ENCODE results near the gene NFKBIA.

Gene NFKBIA

DNA sequence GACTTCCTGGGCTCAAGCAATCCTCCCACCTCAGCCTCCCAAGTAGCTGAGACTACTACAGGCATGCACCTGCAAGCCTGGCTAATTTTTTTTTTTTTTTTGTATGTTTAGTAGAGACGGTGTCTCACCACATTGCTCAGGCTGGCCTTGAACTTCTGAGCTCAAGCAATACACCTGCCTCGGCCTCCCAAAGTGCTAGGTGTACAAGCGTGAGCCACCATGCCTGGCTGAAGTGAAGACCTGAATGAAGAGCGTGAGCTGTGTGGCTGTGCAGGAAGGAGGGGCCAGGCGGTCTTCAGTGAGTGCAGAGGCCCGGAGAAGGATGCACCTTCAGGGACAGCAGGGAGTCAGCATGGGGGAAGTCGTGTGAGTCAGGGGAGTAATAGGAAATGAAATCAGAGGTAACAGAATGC, 14.9 kb upstream of the NFKBIA start:
- DNase-seq (ENCODE audit: low read depth), result peak; percentile 40
- H3K4me3 ChIP-seq (ENCODE audit: low read length), result no peak overlapping the region
- TF ChIP-seq, protein P1, sequence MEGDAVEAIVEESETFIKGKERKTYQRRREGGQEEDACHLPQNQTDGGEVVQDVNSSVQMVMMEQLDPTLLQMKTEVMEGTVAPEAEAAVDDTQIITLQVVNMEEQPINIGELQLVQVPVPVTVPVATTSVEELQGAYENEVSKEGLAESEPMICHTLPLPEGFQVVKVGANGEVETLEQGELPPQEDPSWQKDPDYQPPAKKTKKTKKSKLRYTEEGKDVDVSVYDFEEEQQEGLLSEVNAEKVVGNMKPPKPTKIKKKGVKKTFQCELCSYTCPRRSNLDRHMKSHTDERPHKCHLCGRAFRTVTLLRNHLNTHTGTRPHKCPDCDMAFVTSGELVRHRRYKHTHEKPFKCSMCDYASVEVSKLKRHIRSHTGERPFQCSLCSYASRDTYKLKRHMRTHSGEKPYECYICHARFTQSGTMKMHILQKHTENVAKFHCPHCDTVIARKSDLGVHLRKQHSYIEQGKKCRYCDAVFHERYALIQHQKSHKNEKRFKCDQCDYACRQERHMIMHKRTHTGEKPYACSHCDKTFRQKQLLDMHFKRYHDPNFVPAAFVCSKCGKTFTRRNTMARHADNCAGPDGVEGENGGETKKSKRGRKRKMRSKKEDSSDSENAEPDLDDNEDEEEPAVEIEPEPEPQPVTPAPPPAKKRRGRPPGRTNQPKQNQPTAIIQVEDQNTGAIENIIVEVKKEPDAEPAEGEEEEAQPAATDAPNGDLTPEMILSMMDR (IDR thresholded peaks at IDR 0.05; ENCODE audit: insufficient read depth, low read depth, low read length, missing control alignments), result no peak

DNA sequence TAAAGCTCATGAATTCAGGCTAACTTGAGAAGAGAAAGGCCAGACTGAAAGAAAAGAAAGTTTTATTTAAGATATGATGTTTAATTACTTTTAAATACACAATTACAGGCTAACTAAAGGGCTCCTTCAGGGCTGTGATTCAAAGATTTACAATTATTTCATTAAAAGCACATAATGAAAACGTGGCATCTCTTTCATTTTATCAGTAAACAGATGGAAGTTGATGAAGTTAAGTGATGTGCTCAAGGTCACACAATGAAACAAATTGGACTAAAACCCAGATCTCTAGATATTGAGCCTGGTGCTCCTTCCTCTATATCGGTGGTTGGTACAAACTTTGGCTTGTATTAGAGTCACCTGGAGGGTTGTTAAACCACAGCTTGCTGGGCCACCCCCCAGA, 13.5 kb upstream of the NFKBIA start:
- no peak overlapping the region for H3K4me3 ChIP-seq (ENCODE audit: low read length)
- TF ChIP-seq, protein P1 (IDR thresholded peaks at IDR 0.05; ENCODE audit: insufficient read depth, low read depth, low read length, missing control alignments), result no peak

GRCh38 chr14:35416108-35416750, 11.7 kb upstream of the NFKBIA start:
- DNase-seq (ENCODE audit: low read depth), result no peak
- TF ChIP-seq, protein P1 (IDR thresholded peaks at IDR 0.05; ENCODE audit: insufficient read depth, low read depth, low read length, missing control alignments), result no peak
- no peak overlapping the region for H3K4me3 ChIP-seq (ENCODE audit: low read length)

More for the DNA sequence above, 13.5 kb upstream of the NFKBIA start:
- DNase-seq (ENCODE audit: low read depth), result no peak

GRCh38 chr14:35414365-35414764, 9.8 kb upstream of the NFKBIA start:
- TF ChIP-seq, protein P1 (IDR thresholded peaks at IDR 0.05; ENCODE audit: insufficient read depth, low read depth, low read length, missing control alignments), result no peak
- no peak overlapping the region for H3K4me3 ChIP-seq (ENCODE audit: low read length)
- DNase-seq (ENCODE audit: low read depth), result no peak

DNA sequence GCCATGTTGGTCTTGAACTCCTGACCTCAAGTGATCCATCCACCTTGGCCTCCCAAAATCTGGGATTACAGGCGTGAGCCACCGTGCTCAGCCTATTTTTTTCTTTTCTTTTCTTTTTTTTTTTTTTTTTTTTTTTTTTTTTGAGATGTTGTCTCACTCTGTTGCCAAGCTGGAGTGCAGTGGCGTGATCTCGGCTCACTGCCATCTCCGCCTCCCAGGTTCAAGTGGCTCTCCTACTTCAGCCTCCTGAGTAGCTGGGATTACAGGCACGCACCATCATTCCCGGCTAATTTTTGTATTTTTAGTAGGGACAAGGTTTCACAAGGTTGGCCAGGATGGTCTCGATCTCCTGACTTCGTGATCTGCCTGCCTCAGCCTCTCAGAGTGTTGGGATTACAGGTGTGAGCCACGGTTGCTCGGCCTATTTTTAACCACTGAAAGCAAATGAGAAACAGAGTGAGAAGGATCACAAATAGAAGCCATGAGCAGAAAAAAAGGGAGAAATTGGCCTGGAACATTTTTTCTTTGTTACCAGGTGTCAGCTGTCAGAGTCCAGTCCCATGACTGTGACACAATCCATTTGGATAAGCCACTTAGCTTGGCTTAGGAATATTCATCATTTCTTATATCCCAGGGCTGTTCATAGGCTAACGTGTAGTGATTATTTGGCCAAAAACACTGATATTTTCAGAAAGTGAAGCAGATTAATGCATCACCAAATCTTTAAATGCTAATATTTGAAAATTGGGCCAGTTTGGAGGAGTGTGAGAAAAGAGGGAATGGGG, 7.9 kb upstream of the NFKBIA start:
- no peak overlapping the region for H3K4me3 ChIP-seq (ENCODE audit: low read length)
- DNase-seq (ENCODE audit: low read depth), result no peak
- TF ChIP-seq, protein P1 (IDR thresholded peaks at IDR 0.05; ENCODE audit: insufficient read depth, low read depth, low read length, missing control alignments), result no peak

- TF ChIP-seq, protein P1 (IDR thresholded peaks at IDR 0.05; ENCODE audit: insufficient read depth, low read depth, low read length, missing control alignments), result no peak
- no peak overlapping the region for H3K4me3 ChIP-seq (ENCODE audit: low read length)
- peak; percentile 37 for DNase-seq (ENCODE audit: low read depth)
Observed at GRCh38 chr14:35410858-35411257, 6.3 kb upstream of the NFKBIA start.

All from epithelial cell of esophagus (primary cell).